K562 (cell line): ENCODE data around the gene HOXD12. TPM values are rescaled to one million over a fixed set of nuclear protein-coding genes. Genes with fewer than 3 reads are reported as not detected.

ENCODE experiments used
- ATAC-seq: fragments of 200-7000 bp; cut with Tn5 transposase; 3 replicates; pipeline ENCODE4 v1.9.1; 2020; ENCODE audit warnings: moderate library complexity
- BruUV-seq: library from RNA; stranded (reverse); fragments of 400-500 nt; replicated peaks from 2 replicates; lab custom pipeline; 2021; lab: Mats Ljungman, UMichigan
- CTCF ChIA-PET: fragments of 300-600 bp; formaldehyde crosslinking; extraction: SDS; loops from one replicate; lab custom pipeline; 2021; ENCODE audit warnings: low intra/inter-chr PET ratio; lab: Yijun Ruan, JAX
- POLR2A ChIA-PET: fragments of 300-600, 350-650 bp; sonication (Branson Sonifier 250); formaldehyde crosslinking; extraction: SDS; loops from one replicate; lab custom pipeline; 2021; ENCODE audit warnings: antibody characterized with exemption, inconsistent platforms; lab: Yijun Ruan, JAX
- DNase-seq, 4 experiments: peaks; one replicate each; pipeline versions ENCODE4 v3.0.0 to v3.0.0-alpha.2; 2011 to 2018; ENCODE audit warnings: low spot score in 3 of 4, mixed read lengths in 3 of 4; ENCODE audit errors: extremely low read depth in 1 of 4
- FAIRE-seq: peaks from 2 replicates; lab custom pipeline; 2011; peaks lifted over from hg19 to GRCh38; lab: Jason Lieb, UNC
- H2AFZ ChIP-seq: 2 replicates; pipeline ENCODE4 v1.6.0; 2011; ENCODE audit warnings: low read depth, low read length, control low read depth, inconsistent platforms
- H3K27ac ChIP-seq: fragments of 200-600 bp; 3 replicates; pipeline ENCODE4 v1.8.0; 2011; ENCODE audit warnings: low read depth, mild to moderate bottlenecking, control low read depth, inconsistent platforms, low read length, moderate library complexity, mixed read lengths; ENCODE audit errors: extremely low read depth
- H3K27me3 ChIP-seq, 2 experiments: fragments of 300-600 bp in 1 of 2; 2 replicates in 1 of 2; 3 replicates in 1 of 2; pipeline versions ENCODE4 v1.6.0 to v1.8.0; 2011; ENCODE audit warnings: inconsistent platforms in 2 of 2, low read length in 2 of 2, mild to moderate bottlenecking in 1 of 2, mixed read lengths in 1 of 2, moderate library complexity in 1 of 2; ENCODE audit not compliant: control insufficient read depth in 2 of 2, insufficient read depth in 2 of 2
- H3K36me3 ChIP-seq: fragments of 300-600 bp; 3 replicates; pipeline ENCODE4 v1.8.0; 2011; ENCODE audit warnings: mild to moderate bottlenecking, low read length, inconsistent platforms; ENCODE audit not compliant: control insufficient read depth, insufficient read depth
- H3K4me1 ChIP-seq, 2 experiments: fragments of 200-600 bp in 1 of 2; replicated peaks in 1 of 2; 2 replicates in 1 of 2; 3 replicates in 1 of 2; pipeline versions ENCODE4 v1.5.1 to v1.8.0; 2011; ENCODE audit warnings: inconsistent platforms in 2 of 2, low read length in 2 of 2, mild to moderate bottlenecking in 1 of 2, mixed read lengths in 1 of 2, moderate library complexity in 1 of 2; ENCODE audit not compliant: control insufficient read depth in 2 of 2, insufficient read depth in 2 of 2
- H3K4me2 ChIP-seq: 2 replicates; pipeline ENCODE4 v1.6.1; 2011; ENCODE audit warnings: low read length, control low read depth, inconsistent platforms, mixed read lengths; ENCODE audit not compliant: insufficient read depth
- H3K4me3 ChIP-seq: fragments of 200-600 bp; sonication (generic), shearing (Covaris generic); 2 replicates; pipeline ENCODE4 v1.5.1; 2016; ENCODE audit warnings: control low read depth, inconsistent platforms
- H3K79me2 ChIP-seq: fragments of 200-600 bp; 3 replicates; pipeline ENCODE4 v1.8.0; 2011; ENCODE audit warnings: low read length, inconsistent platforms; ENCODE audit not compliant: control insufficient read depth, insufficient read depth
- H3K9ac ChIP-seq, 2 experiments: 2 replicates each; pipeline versions ENCODE4 v1.6.0 to v1.6.1; 2011; ENCODE audit warnings: low read depth in 2 of 2, low read length in 2 of 2, control low read depth in 1 of 2, inconsistent platforms in 1 of 2, mild to moderate bottlenecking in 1 of 2, mixed read lengths in 1 of 2; ENCODE audit not compliant: insufficient read depth in 1 of 2
- H3K9me1 ChIP-seq: one replicate; pipeline ENCODE4 v1.6.0; 2011; ENCODE audit warnings: inconsistent platforms, mild to moderate bottlenecking, low read length, moderate library complexity; ENCODE audit not compliant: control insufficient read depth, insufficient read depth
- H3K9me3 ChIP-seq: replicated peaks from 2 replicates; pipeline ENCODE4 v1.5.1; 2011; ENCODE audit warnings: low read depth, low read length, inconsistent platforms; ENCODE audit not compliant: control insufficient read depth, insufficient read depth
- H4K20me1 ChIP-seq: replicated peaks from 2 replicates; pipeline ENCODE4 v1.6.1; 2011; ENCODE audit warnings: low read length, inconsistent platforms, mixed read lengths; ENCODE audit not compliant: control insufficient read depth, insufficient read depth
- COPS2 ChIP-seq: fragments of 450-650 bp; conservative IDR thresholded peaks from 2 replicates; pipeline ENCODE4 v1.6.1; 2016; ENCODE audit warnings: mild to moderate bottlenecking, moderate library complexity
- ELF4 ChIP-seq: fragments of 450-650 bp; formaldehyde crosslinking; IDR thresholded peaks from 2 replicates; pipeline ENCODE4 v1.4.0; 2022; ENCODE audit warnings: missing genetic modification characterization
- RBM39 ChIP-seq: fragments of 200-400 bp; formaldehyde crosslinking; optimal IDR thresholded peaks from 2 replicates; pipeline ENCODE3; 2018; ENCODE audit warnings: low read depth, low read length
- SPI1 ChIP-seq: IDR thresholded peaks from 2 replicates; pipeline ENCODE4 v1.6.1; 2011; ENCODE audit warnings: low read depth, low read length, control low read depth, borderline replicate concordance
- WGBS: fragments of 100-300 bp; shearing (Covaris generic); methylation state at CpG from one replicate; pipeline ENCODE4 v1.1.6; 2016; ENCODE audit warnings: low coverage, mixed read lengths; ENCODE audit not compliant: insufficient coverage; ENCODE audit errors: missing lambda C conversion rate; 5-methylcytosine and 5-hydroxymethylcytosine counted together
- in situ Hi-C: fragments of 300-500 bp; cut with MboI; formaldehyde crosslinking; loops from 4 replicates; pipeline ENCODE4 v1.15.0; 2018; ENCODE audit warnings: inconsistent platforms, mixed read lengths
- intact Hi-C: fragments of 100-400 bp; cut with micrococcal nuclease; formaldehyde crosslinking; loops from 2 replicates; pipeline ENCODE4 v1.14.2; 2022
- polyA plus RNA-seq, 8 experiments: library from polyadenylated mRNA; depleted of rRNA in 4 of 8; stranded (reverse) in 5 of 8; unstranded in 3 of 8; fragments of >200 nt; fragmentation: Nextera tagmentation in 2 of 8; fragmentation: Illumina TruSeq in 1 of 8; extraction: Ambion mirVana in 2 of 8; extraction: Trizol in 1 of 8; gene quantifications; 2 replicates each; pipeline versions ENCODE4 v1.2.1 to v1.2.3, GENCODE V29; 2011 to 2014; ENCODE audit warnings: inconsistent platforms in 1 of 8, missing spikeins in 1 of 8
- total RNA-seq, 7 experiments: library from RNA; depleted of rRNA in 6 of 7; stranded (reverse); fragments of >200 nt in 6 of 7; fragmentation: Illumina TruSeq in 2 of 7; extraction: Trizol in 2 of 7; gene quantifications; 2 replicates each; pipeline versions ENCODE4 v1.2.1 to v1.2.3, GENCODE V29; 2011 to 2021; ENCODE audit warnings: low replicate concordance in 1 of 7
- TF ChIP-seq, protein P1 (sequence below): fragments of 450-650 bp; IDR thresholded peaks from 2 replicates; pipeline ENCODE4 v1.6.1; 2016

Gene HOXD12
- total and polyA plus RNA-seq, 9 of the 15 experiments (the other 6 are each of a cell fraction or from before 2014, with no cell fraction given), result not detected

DNA sequence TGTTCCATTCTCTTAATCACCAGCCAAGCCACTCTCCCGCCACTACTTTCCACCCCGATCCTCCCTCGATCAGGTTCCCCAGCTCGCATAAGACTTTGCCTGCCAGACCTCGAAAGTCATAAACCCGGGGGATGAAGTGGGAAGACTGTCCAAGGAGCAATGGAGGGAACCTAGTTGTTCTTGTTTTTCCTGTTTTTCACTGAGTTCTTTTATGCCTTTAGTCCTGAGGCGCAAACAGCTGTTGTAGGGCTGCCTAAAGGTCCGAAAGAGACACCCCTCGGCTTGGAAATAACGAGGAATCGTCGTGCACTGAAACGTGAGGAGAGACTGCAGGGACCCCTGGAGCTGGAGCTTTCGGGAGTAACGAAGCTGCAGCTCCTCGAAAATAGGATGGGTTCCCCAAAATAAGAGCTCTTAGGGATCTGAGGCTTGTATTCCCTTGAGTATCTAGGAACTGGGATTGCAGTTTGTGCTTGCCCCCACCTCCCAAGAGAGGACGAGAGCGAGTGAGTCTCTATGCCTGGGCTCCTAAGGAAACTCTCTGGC lies 1.7 kb upstream of the HOXD12 start (continued):
- TF ChIP-seq RBM39, result no peak

DNA sequence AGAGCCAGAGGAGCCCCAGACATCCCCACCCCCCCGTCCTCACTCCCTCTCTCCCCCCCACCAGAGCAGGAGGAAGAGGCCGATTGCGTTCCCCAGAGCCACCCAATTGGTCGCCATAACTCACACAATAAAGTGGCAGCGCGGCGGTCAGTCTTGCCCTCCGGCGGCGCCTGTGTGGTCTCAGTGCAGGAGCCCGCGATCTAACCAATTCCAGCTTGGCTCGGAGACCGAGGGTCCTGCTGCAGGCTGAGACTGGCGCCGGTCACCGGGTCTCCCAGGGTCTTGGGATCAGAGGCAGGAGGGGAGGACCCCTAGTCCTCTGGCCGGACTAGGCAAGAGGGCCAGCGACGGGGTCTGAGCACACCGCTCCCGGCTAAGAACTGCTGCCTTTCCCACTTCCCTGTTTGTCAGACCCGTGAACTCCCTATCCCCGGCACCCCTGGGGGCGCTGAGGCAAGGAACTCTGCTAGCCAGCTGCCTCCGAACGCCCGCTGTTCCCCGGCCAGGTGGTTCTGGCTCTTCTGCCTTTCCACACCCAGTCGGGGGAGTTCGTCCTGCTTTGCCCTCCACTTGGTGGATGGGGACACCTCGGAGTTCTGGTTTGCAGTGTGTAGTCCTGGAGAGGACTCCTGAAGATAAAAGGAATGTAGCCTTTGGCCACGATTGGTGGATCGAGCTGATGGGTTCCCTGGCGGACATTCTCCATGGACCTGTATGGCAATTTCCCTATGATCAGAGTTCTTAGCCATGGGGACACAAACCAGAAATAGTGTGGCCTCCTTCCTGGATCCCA lies 1.0 kb upstream of the HOXD12 start:
- H3K4me1 ChIP-seq, result peaks cover 8 to 24% of the 10 kb centered on the region in 2 experiments
- H3K9ac ChIP-seq, result no peak overlapping the region
- no peak for ATAC-seq
- intact Hi-C loops, result loop anchor here (5.0 kb wide), 4 partner anchors 221 to 1351 kb away; no protein-coding TSS in a partner anchor
- H3K36me3 ChIP-seq, result no peaks in the 10 kb centered on the region
- no peaks in the 10 kb centered on the region for H3K79me2 ChIP-seq
- CTCF ChIA-PET, result interaction anchor here (0.6 to 2.7 kb wide), 4 partner anchors 10 to 1068 kb away, joined by 4 to 13 read pairs (median 4); no protein-coding TSS in a partner anchor
- no peaks in the 10 kb centered on the region for H3K9me3 ChIP-seq
- no TSS peak for BruUV-seq
- no peak for FAIRE-seq
- no peak for DNase-seq
- no peak overlapping the region for H2AFZ ChIP-seq
- H3K9me1 ChIP-seq, result no peaks in the 10 kb centered on the region
- no peak overlapping the region for H3K4me3 ChIP-seq
- in situ Hi-C loops, result loop anchor here (5.0 to 25.0 kb wide), 2 partner anchors 736 to 1061 kb away; no protein-coding TSS in a partner anchor
- H3K4me2 ChIP-seq, result no peak overlapping the region
- no peak for TF ChIP-seq ELF4 (CRISPR knock-in tag)
- TF ChIP-seq, protein P1, sequence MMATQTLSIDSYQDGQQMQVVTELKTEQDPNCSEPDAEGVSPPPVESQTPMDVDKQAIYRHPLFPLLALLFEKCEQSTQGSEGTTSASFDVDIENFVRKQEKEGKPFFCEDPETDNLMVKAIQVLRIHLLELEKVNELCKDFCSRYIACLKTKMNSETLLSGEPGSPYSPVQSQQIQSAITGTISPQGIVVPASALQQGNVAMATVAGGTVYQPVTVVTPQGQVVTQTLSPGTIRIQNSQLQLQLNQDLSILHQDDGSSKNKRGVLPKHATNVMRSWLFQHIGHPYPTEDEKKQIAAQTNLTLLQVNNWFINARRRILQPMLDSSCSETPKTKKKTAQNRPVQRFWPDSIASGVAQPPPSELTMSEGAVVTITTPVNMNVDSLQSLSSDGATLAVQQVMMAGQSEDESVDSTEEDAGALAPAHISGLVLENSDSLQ, result no peak
- no peak for TF ChIP-seq COPS2
- TF ChIP-seq SPI1, result 0 out of 2 replicates have a peak, but pooled peaks have one; percentile 13
- TF ChIP-seq, all 486 proteins: peak for 1
- peaks cover 76 to 80% of the 10 kb centered on the region in 2 experiments for H3K27me3 ChIP-seq
- POLR2A ChIA-PET, result no interaction called here
- peaks cover 13% of the 10 kb centered on the region; the same call in 1 of the 2 replicates for H4K20me1 ChIP-seq
- WGBS, result 7% methylated on average over 33 of the region's 35 CpGs
- H3K27ac ChIP-seq, result no peak overlapping the region
